GM23338 (cell line): ENCODE data around the gene NCKAP1.

Source experiments
- CTCF ChIP-seq, 2 experiments: fragments of 200-600 bp in 1 of 2; sonication (generic) in 1 of 2; conservative IDR thresholded peaks; 2 replicates each; pipeline versions ENCODE4 v1.5.1 to v1.6.1; 2016 to 2017; ENCODE audit warnings: antibody characterized with exemption in 2 of 2, low read depth in 2 of 2, mild to moderate bottlenecking in 2 of 2, moderate library complexity in 1 of 2
- EZH2 ChIP-seq: fragments of 200-600 bp; sonication (generic); IDR thresholded peaks from one replicate; pipeline ENCODE4 v1.8.0; 2017; ENCODE audit warnings: antibody characterized with exemption, mild to moderate bottlenecking, low read depth; ENCODE audit not compliant: unreplicated experiment

GRCh38 chr2:182890773-182891378 lies 147.4 kb downstream of the NCKAP1 start:
- no peak for TF ChIP-seq CTCF (conservative IDR thresholded peaks at IDR 0.05; ENCODE audit: low read depth in 2 of 2)
- no peak for TF ChIP-seq EZH2
